HG03175 (cell line): ENCODE data around the gene CACNB1.

ENCODE experiments used
- ATAC-seq: cut with Tn5 transposase; IDR thresholded peaks from one replicate; pipeline ENCODE4 v1.9.1; 2021; ENCODE audit warnings: mild to moderate bottlenecking, moderate library complexity; ENCODE audit not compliant: unreplicated experiment

Gene CACNB1

GRCh38 chr17:39225959-39226683 lies 28.7 kb upstream of the CACNB1 start:
- no peak for ATAC-seq

- ATAC-seq, result no peak
These were observed 28.0 kb upstream of the CACNB1 start, which contains the start of gene STAC2 for GRCh38 chr17:39225308-39225958. STAC2 (minus strand) TSS chr17:39225945; CDS start chr17:39225502, 443 bp downstream.

GRCh38 chr17:39224778-39225307 lies 27.4 kb upstream of the CACNB1 start:
- ATAC-seq, result no peak

- ATAC-seq, result no peak
These were observed 26.7 kb upstream of the CACNB1 start for GRCh38 chr17:39223907-39224777.

GRCh38 chr17:39222866-39223834 lies 25.7 kb upstream of the CACNB1 start:
- ATAC-seq, result no peak

- no peak for ATAC-seq
These were observed 24.7 kb upstream of the CACNB1 start for GRCh38 chr17:39222151-39222550.

- no peak for ATAC-seq
These were observed 24.1 kb upstream of the CACNB1 start for GRCh38 chr17:39221572-39221971.

GRCh38 chr17:39219647-39220154 lies 22.2 kb upstream of the CACNB1 start:
- ATAC-seq, result no peak

- no peak for ATAC-seq
These were observed 21.4 kb upstream of the CACNB1 start for GRCh38 chr17:39218906-39219305.

GRCh38 chr17:39217734-39218369 lies 20.4 kb upstream of the CACNB1 start:
- no peak for ATAC-seq

GRCh38 chr17:39213852-39214251 lies 16.4 kb upstream of the CACNB1 start:
- ATAC-seq, result no peak

GRCh38 chr17:39212841-39213480 lies 15.5 kb upstream of the CACNB1 start:
- ATAC-seq, result no peak

GRCh38 chr17:39212195-39212810 lies 14.8 kb upstream of the CACNB1 start:
- no peak for ATAC-seq

- ATAC-seq, result no peak
These were observed 12.6 kb upstream of the CACNB1 start for GRCh38 chr17:39210093-39210434.

GRCh38 chr17:39209317-39210092 lies 12.0 kb upstream of the CACNB1 start:
- ATAC-seq, result no peak

- peak; percentile 52 for ATAC-seq
These were observed 11.4 kb upstream of the CACNB1 start for GRCh38 chr17:39208893-39209292.

- no peak for ATAC-seq
These were observed 10.7 kb upstream of the CACNB1 start for GRCh38 chr17:39208136-39208535.

- ATAC-seq, result no peak
These were observed 7.7 kb upstream of the CACNB1 start for GRCh38 chr17:39205112-39205526.
